ENCODE results near the gene CCL20. TPM values are rescaled to one million over a fixed set of nuclear protein-coding genes. Genes with fewer than 3 reads are reported as not detected.

CCL20 gene
- total RNA-seq, 2 experiments from 2014 or later, result not detected

- H3K27ac ChIP-seq (ENCODE audit: low read depth, low read length, poor library complexity, severe bottlenecking), result no peak overlapping the region
- POLR2A ChIA-PET, result interaction anchor here (1.5 kb wide), 1 partner anchor 10 kb away, joined by 5 read pairs; no protein-coding TSS in a partner anchor
- no peaks in the 10 kb centered on the region for H3K79me2 ChIP-seq (ENCODE audit: insufficient read depth, low read depth, low read length)
- H2AFZ ChIP-seq (ENCODE audit: low read length), result no peak overlapping the region
- H3K4me3 ChIP-seq (ENCODE audit: low read depth, low read length, poor library complexity, severe bottlenecking), result no peak overlapping the region
- TF ChIP-seq, protein P1, sequence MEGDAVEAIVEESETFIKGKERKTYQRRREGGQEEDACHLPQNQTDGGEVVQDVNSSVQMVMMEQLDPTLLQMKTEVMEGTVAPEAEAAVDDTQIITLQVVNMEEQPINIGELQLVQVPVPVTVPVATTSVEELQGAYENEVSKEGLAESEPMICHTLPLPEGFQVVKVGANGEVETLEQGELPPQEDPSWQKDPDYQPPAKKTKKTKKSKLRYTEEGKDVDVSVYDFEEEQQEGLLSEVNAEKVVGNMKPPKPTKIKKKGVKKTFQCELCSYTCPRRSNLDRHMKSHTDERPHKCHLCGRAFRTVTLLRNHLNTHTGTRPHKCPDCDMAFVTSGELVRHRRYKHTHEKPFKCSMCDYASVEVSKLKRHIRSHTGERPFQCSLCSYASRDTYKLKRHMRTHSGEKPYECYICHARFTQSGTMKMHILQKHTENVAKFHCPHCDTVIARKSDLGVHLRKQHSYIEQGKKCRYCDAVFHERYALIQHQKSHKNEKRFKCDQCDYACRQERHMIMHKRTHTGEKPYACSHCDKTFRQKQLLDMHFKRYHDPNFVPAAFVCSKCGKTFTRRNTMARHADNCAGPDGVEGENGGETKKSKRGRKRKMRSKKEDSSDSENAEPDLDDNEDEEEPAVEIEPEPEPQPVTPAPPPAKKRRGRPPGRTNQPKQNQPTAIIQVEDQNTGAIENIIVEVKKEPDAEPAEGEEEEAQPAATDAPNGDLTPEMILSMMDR (conservative IDR thresholded peaks at IDR 0.05; ENCODE audit: low read length), result no peak
- no peak for TF ChIP-seq EZH2phosphoT487 (IDR thresholded peaks at IDR 0.05; ENCODE audit: borderline replicate concordance, low read depth, low read length)
- no peaks in the 10 kb centered on the region for H3K36me3 ChIP-seq (ENCODE audit: insufficient read depth, low read length)
- no peak overlapping the region for H3K4me2 ChIP-seq (ENCODE audit: low read length)
- intact Hi-C loops (cut with micrococcal nuclease; ENCODE audit: unreplicated experiment), result no loop called here
- H3K4me1 ChIP-seq (ENCODE audit: insufficient read depth, low read length, poor library complexity, severe bottlenecking), result no peaks in the 10 kb centered on the region
- CTCF ChIA-PET (ENCODE audit: unreplicated experiment), result interaction anchor here (1.2 to 1.5 kb wide), 2 partner anchors 16 to 18 kb away, joined by 4 read pairs; no protein-coding TSS in a partner anchor
- no peaks in the 10 kb centered on the region for H4K20me1 ChIP-seq (ENCODE audit: insufficient read depth, low read length)
- no peak for DNase-seq (ENCODE audit: low spot score)
- BruUV-seq (replicated peaks), result no TSS peak
- no peaks in the 10 kb centered on the region for H3K9me2 ChIP-seq (ENCODE audit: insufficient read depth, low read length)
- no peaks in the 10 kb centered on the region for H3K9me3 ChIP-seq (ENCODE audit: low read length)
These were observed 49.3 kb downstream of the CCL20 start for GRCh38 chr2:227862741-227863588.

DNA sequence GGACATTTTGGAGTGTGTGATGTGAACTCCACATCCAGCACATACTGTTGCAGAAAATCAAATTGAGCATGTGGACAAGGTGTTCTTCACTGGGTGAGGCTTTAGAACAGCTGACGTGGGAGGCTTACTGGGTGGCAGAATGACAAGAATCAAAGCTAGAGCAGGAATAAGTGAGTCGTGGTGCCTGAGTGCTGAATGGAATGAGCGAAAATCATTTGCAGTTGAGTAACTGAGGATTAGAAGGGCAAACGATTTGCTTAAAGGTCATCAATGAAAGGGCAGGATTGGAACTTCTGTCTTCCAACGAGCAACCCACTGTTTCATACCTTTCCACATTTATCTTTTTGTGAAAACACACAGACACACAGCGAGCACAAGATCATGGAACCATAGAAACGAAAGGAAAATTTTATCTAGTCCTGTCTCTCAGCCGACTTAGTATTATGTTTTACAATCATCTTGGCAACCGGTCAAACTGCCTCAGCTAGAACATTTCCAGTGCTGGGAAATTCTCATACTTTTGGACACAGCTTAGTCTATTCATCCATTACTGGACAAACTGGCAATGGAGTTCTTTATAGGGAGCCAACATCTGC is 50.6 kb downstream of the CCL20 start:
- no peak for DNase-seq (ENCODE audit: low spot score)
- ChIA-PET POLR2A (no interaction called here), CTCF (ENCODE audit: unreplicated experiment) (no interaction called here)
- no peaks in the 10 kb centered on the region for H3K4me1 ChIP-seq (ENCODE audit: insufficient read depth, low read length, poor library complexity, severe bottlenecking)
- no peaks in the 10 kb centered on the region for H4K20me1 ChIP-seq (ENCODE audit: insufficient read depth, low read length)
- H3K79me2 ChIP-seq (ENCODE audit: insufficient read depth, low read depth, low read length), result no peaks in the 10 kb centered on the region
- no TSS peak for BruUV-seq (replicated peaks)
- H3K36me3 ChIP-seq (ENCODE audit: insufficient read depth, low read length), result no peaks in the 10 kb centered on the region
- no peak overlapping the region for H3K27ac ChIP-seq (ENCODE audit: low read depth, low read length, poor library complexity, severe bottlenecking)
- H3K4me2 ChIP-seq (ENCODE audit: low read length), result no peak overlapping the region
- no peak overlapping the region for H3K4me3 ChIP-seq (ENCODE audit: low read depth, low read length, poor library complexity, severe bottlenecking)
- no peak for TF ChIP-seq EZH2phosphoT487 (IDR thresholded peaks at IDR 0.05; ENCODE audit: borderline replicate concordance, low read depth, low read length)
- TF ChIP-seq, protein P1 (conservative IDR thresholded peaks at IDR 0.05; ENCODE audit: low read length), result no peak
- no peaks in the 10 kb centered on the region for H3K9me2 ChIP-seq (ENCODE audit: insufficient read depth, low read length)
- no peak overlapping the region for H2AFZ ChIP-seq (ENCODE audit: low read length)
- intact Hi-C loops (cut with micrococcal nuclease; ENCODE audit: unreplicated experiment), result no loop called here
- H3K9me3 ChIP-seq (ENCODE audit: low read length), result no peaks in the 10 kb centered on the region

GRCh38 chr2:227865291-227865690 is 51.6 kb downstream of the CCL20 start:
- H3K4me2 ChIP-seq (ENCODE audit: low read length), result no peak overlapping the region
- H3K9me3 ChIP-seq (ENCODE audit: low read length), result no peaks in the 10 kb centered on the region
- no peaks in the 10 kb centered on the region for H3K9me2 ChIP-seq (ENCODE audit: insufficient read depth, low read length)
- POLR2A ChIA-PET, result no interaction called here
- no peak overlapping the region for H3K27ac ChIP-seq (ENCODE audit: low read depth, low read length, poor library complexity, severe bottlenecking)
- no peak overlapping the region for H3K4me3 ChIP-seq (ENCODE audit: low read depth, low read length, poor library complexity, severe bottlenecking)
- intact Hi-C loops (cut with micrococcal nuclease; ENCODE audit: unreplicated experiment), result no loop called here
- CTCF ChIA-PET (ENCODE audit: unreplicated experiment), result no interaction called here
- no peaks in the 10 kb centered on the region for H3K79me2 ChIP-seq (ENCODE audit: insufficient read depth, low read depth, low read length)
- no peak for DNase-seq (ENCODE audit: low spot score)
- TF ChIP-seq, protein P1 (conservative IDR thresholded peaks at IDR 0.05; ENCODE audit: low read length), result no peak
- no peak for TF ChIP-seq EZH2phosphoT487 (IDR thresholded peaks at IDR 0.05; ENCODE audit: borderline replicate concordance, low read depth, low read length)
- BruUV-seq (replicated peaks), result no TSS peak
- no peaks in the 10 kb centered on the region for H3K4me1 ChIP-seq (ENCODE audit: insufficient read depth, low read length, poor library complexity, severe bottlenecking)
- H2AFZ ChIP-seq (ENCODE audit: low read length), result no peak overlapping the region
- no peaks in the 10 kb centered on the region for H3K36me3 ChIP-seq (ENCODE audit: insufficient read depth, low read length)
- no peaks in the 10 kb centered on the region for H4K20me1 ChIP-seq (ENCODE audit: insufficient read depth, low read length)

Measured in OCI-LY7 (cell line).